ENCODE measurements around the gene SLCO2A1. TPM values are rescaled to one million over a fixed set of nuclear protein-coding genes. Genes with fewer than 3 reads are reported as not detected.

SLCO2A1 gene
- total RNA-seq = 0.24 TPM in 1 of 2 replicates, not detected in the other

GRCh38 chr3:134029734-134030378 lies at the start of gene SLCO2A1:
Gene SLCO2A1 (minus strand): TSS chr3:134029925. CDS start chr3:134029802, 123 bp downstream.

GRCh38 chr3:133895208-133896001 lies 134.3 kb downstream of the SLCO2A1 start, which contains the start of gene RAB6B:
Gene RAB6B (minus strand): TSS chr3:133895882. CDS start chr3:133895466, 416 bp downstream.

Other genes with a start within 250 kb of the SLCO2A1 start
- 59.9 and 76.4 TPM in 2 replicates for gene SRPRB, start 224.1 kb downstream of the SLCO2A1 start, total RNA-seq
- under 0.01 and 0.96 TPM in 2 replicates for gene RAB6B, start 134.0 kb downstream of the SLCO2A1 start, total RNA-seq
- gene RYK, start 220.9 kb upstream of the SLCO2A1 start, total RNA-seq = 77.4 and 91.9 TPM in 2 replicates